IPS-18c (cell line): ENCODE measurements around the gene BRPF3.

ENCODE experiments used
- H3K4me3 ChIP-seq: 2 replicates; pipeline ENCODE4 v1.7.0; 2013; ENCODE audit warnings: low read depth, mild to moderate bottlenecking, low read length, moderate library complexity; ENCODE audit not compliant: insufficient read depth
- H3K9me3 ChIP-seq: one replicate; pipeline ENCODE4 v1.6.1; 2013; ENCODE audit warnings: mild to moderate bottlenecking, low read length, moderate library complexity; ENCODE audit not compliant: control insufficient read depth, insufficient read depth

BRPF3 gene

GRCh38 chr6:36196113-36196879 is at the start of gene BRPF3:
BRPF3 (plus strand) TSS chr6:36196744; CDS start chr6:36200323, 3,579 bp downstream.
- H3K9me3 ChIP-seq, result no peaks in the 10 kb centered on the region
- H3K4me3 ChIP-seq, result peak within 1 kb of the TSS; percentile 59

GRCh38 chr6:36147294-36147693 is 49.2 kb upstream of the BRPF3 start:
- Histone ChIP-seq H3K9me3 (peaks cover 2% of the 10 kb centered on the region), H3K4me3 (no peak overlapping the region)

- Histone ChIP-seq H3K4me3 (no peak overlapping the region), H3K9me3 (peaks cover 2% of the 10 kb centered on the region)
These were observed 47.1 kb upstream of the BRPF3 start for GRCh38 chr6:36149476-36149875.

- Histone ChIP-seq H3K9me3 (peaks cover 2% of the 10 kb centered on the region), H3K4me3 (no peak overlapping the region)
These were observed 46.3 kb upstream of the BRPF3 start for GRCh38 chr6:36150283-36150682.

GRCh38 chr6:36154286-36154685 is 42.3 kb upstream of the BRPF3 start:
- Histone ChIP-seq H3K4me3 (no peak overlapping the region), H3K9me3 (peaks cover 2% of the 10 kb centered on the region)

- Histone ChIP-seq H3K9me3 (peaks cover 2% of the 10 kb centered on the region), H3K4me3 (no peak overlapping the region)
These were observed 40.9 kb upstream of the BRPF3 start for GRCh38 chr6:36155662-36156061.

- H3K4me3 ChIP-seq, result no peak overlapping the region
- H3K9me3 ChIP-seq, result no peaks in the 10 kb centered on the region
These were observed 36.3 kb upstream of the BRPF3 start for GRCh38 chr6:36160147-36160760.

GRCh38 chr6:36169023-36170007 is 27.2 kb upstream of the BRPF3 start:
- Histone ChIP-seq H3K4me3 (no peak overlapping the region), H3K9me3 (no peaks in the 10 kb centered on the region)

GRCh38 chr6:36170704-36171103 is 25.8 kb upstream of the BRPF3 start:
- no peak overlapping the region for H3K4me3 ChIP-seq
- H3K9me3 ChIP-seq, result no peaks in the 10 kb centered on the region

GRCh38 chr6:36171573-36171972 is 25.0 kb upstream of the BRPF3 start:
- Histone ChIP-seq H3K9me3 (no peaks in the 10 kb centered on the region), H3K4me3 (no peak overlapping the region)

GRCh38 chr6:36177166-36177565 is 19.4 kb upstream of the BRPF3 start:
- Histone ChIP-seq H3K9me3 (no peaks in the 10 kb centered on the region), H3K4me3 (no peak overlapping the region)

- H3K9me3 ChIP-seq, result no peaks in the 10 kb centered on the region
- H3K4me3 ChIP-seq, result no peak overlapping the region
These were observed 18.0 kb upstream of the BRPF3 start for GRCh38 chr6:36178544-36178943.

GRCh38 chr6:36180126-36180525 is 16.4 kb upstream of the BRPF3 start:
- Histone ChIP-seq H3K9me3 (no peaks in the 10 kb centered on the region), H3K4me3 (no peak overlapping the region)

GRCh38 chr6:36184311-36184710 is 12.2 kb upstream of the BRPF3 start:
- H3K4me3 ChIP-seq, result no peak overlapping the region

GRCh38 chr6:36186199-36186598 is 10.3 kb upstream of the BRPF3 start:
- Histone ChIP-seq H3K4me3 (no peak overlapping the region), H3K9me3 (no peaks in the 10 kb centered on the region)

More at GRCh38 chr6:36184311-36184710, 12.2 kb upstream of the BRPF3 start:
- no peaks in the 10 kb centered on the region for H3K9me3 ChIP-seq

- Histone ChIP-seq H3K9me3 (no peaks in the 10 kb centered on the region), H3K4me3 (no peak overlapping the region)
These were observed 9.1 kb upstream of the BRPF3 start for GRCh38 chr6:36187446-36187845.

- H3K9me3 ChIP-seq, result no peaks in the 10 kb centered on the region
- peak overlapping the region; percentile 59 for H3K4me3 ChIP-seq
These were observed 952 bp upstream of the BRPF3 start for GRCh38 chr6:36195471-36196112.
